ENCODE data around the gene TNPO3.
A peak's percentile ranks its signal among the peaks of the same experiment; 100 is the strongest.
"Not testable (repeated sequence)": the region's sequence is repeated elsewhere in the genome, so short reads cannot be mapped to it uniquely, and the experiment has no call there.

TNPO3 gene

DNA sequence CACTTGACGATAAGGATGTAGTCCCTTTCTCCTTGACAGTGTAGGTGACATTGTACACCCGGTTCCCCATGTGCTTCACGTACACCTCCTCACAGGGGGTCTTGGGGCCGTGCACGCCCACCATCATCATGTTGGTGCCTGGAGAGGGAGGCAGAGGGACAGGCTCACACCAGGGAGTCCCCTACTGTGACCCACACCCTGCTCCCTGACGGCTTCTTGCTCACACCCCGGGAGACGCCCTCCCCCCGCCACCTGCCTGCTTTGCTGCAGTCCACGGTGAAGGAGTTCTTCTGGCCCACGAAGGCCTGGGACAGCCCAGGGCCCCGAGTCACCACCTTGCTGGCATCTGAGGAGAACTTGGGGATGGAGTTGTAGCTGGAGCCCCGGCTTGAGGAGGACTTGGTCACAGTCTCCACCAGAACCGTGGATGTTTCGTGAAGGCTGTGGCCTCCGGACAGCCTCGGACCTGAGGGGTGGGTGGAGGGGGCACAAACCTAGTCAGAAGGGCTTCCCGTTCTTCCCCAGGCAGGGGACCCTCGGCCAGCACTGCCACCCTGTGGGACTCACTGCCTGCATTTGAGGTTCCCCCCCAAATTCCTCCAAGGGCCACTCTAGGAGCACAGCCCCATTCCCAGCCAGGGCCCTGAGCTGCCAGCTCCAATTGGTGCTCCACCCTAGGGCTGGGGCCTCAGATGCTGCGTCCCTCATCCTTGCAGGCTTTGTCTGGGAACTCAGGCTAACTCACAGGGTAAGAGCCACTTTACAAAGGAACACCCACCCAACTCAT is 142.0 kb downstream of the TNPO3 start:
- H3K4me3 ChIP-seq (ENCODE audit: low read length in 2 of 2); H3K27ac ChIP-seq (ENCODE audit: low read length); H3K9ac ChIP-seq (ENCODE audit: low read length in 2 of 2); H3K9me3 ChIP-seq (ENCODE audit: control insufficient read depth in 2 of 2, low read length in 2 of 2); H3K36me3 ChIP-seq (ENCODE audit: control insufficient read depth in 2 of 2, insufficient read depth in 2 of 2, low read length in 2 of 2): not testable (repeated sequence)
- peaks cover 15% of the 10 kb centered on the region for H3K4me1 ChIP-seq (ENCODE audit: control insufficient read depth, insufficient read depth, low read length)
- H3K27me3 ChIP-seq (ENCODE audit: control insufficient read depth in 1 of 2, insufficient read depth in 2 of 2, low read length in 2 of 2), result peaks cover 25 to 40% of the 10 kb centered on the region in 2 donors

GRCh38 chr7:128912281-128912680 is 142.6 kb downstream of the TNPO3 start:
- Histone ChIP-seq H3K4me3 (ENCODE audit: low read length in 2 of 2) (no peak overlapping the region), H3K27ac (ENCODE audit: low read length) (no peak overlapping the region), H3K27me3 (ENCODE audit: control insufficient read depth in 1 of 2, insufficient read depth in 2 of 2, low read length in 2 of 2) (peaks cover 25 to 40% of the 10 kb centered on the region in 2 donors), H3K9ac (ENCODE audit: low read length in 2 of 2) (no peak overlapping the region), H3K36me3 (ENCODE audit: control insufficient read depth in 2 of 2, insufficient read depth in 2 of 2, low read length in 2 of 2) (no peaks in the 10 kb centered on the region), H3K4me1 (ENCODE audit: control insufficient read depth, insufficient read depth, low read length) (peaks cover 15% of the 10 kb centered on the region), H3K9me3 (ENCODE audit: control insufficient read depth in 2 of 2, low read length in 2 of 2) (no peaks in the 10 kb centered on the region)

- Histone ChIP-seq H3K27ac (ENCODE audit: low read length) (no peak overlapping the region), H3K4me3 (ENCODE audit: low read length in 2 of 2) (no peak overlapping the region), H3K9ac (ENCODE audit: low read length in 2 of 2) (no peak overlapping the region), H3K27me3 (ENCODE audit: control insufficient read depth in 1 of 2, insufficient read depth in 2 of 2, low read length in 2 of 2) (peaks cover 24 to 41% of the 10 kb centered on the region in 2 donors), H3K36me3 (ENCODE audit: control insufficient read depth in 2 of 2, insufficient read depth in 2 of 2, low read length in 2 of 2) (no peaks in the 10 kb centered on the region), H3K9me3 (ENCODE audit: control insufficient read depth in 2 of 2, low read length in 2 of 2) (no peaks in the 10 kb centered on the region), H3K4me1 (ENCODE audit: control insufficient read depth, insufficient read depth, low read length) (peaks cover 15% of the 10 kb centered on the region)
Measured at GRCh38 chr7:128911423-128912031, 143.4 kb downstream of the TNPO3 start.

- Histone ChIP-seq H3K9ac (ENCODE audit: low read length in 2 of 2) (peak within 1 kb of the TSS in 1 of 2 donors; percentile 5), H3K4me1 (ENCODE audit: control insufficient read depth, insufficient read depth, low read length) (peaks cover 15% of the 10 kb centered on the region), H3K9me3 (ENCODE audit: control insufficient read depth in 2 of 2, low read length in 2 of 2) (no peaks in the 10 kb centered on the region), H3K36me3 (ENCODE audit: control insufficient read depth in 2 of 2, insufficient read depth in 2 of 2, low read length in 2 of 2) (no peaks in the 10 kb centered on the region), H3K27me3 (ENCODE audit: control insufficient read depth in 1 of 2, insufficient read depth in 2 of 2, low read length in 2 of 2) (peaks cover 23 to 33% of the 10 kb centered on the region in 2 donors), H3K27ac (ENCODE audit: low read length) (no peak within 1 kb of the TSS), H3K4me3 (ENCODE audit: low read length in 2 of 2) (peak within 1 kb of the TSS; percentile 49 to 72)
Measured at GRCh38 chr7:128910569-128910945, 144.4 kb downstream of the TNPO3 start, which contains the start of gene KCP. Gene KCP (minus strand): TSS chr7:128910709. CDS start chr7:128910676, 33 bp downstream.

- H3K27me3 ChIP-seq (ENCODE audit: control insufficient read depth in 1 of 2, insufficient read depth in 2 of 2, low read length in 2 of 2), result peaks cover 19 to 30% of the 10 kb centered on the region in 2 donors
- peak overlapping the region; percentile 49 to 72 for H3K4me3 ChIP-seq (ENCODE audit: low read length in 2 of 2)
- H3K4me1 ChIP-seq (ENCODE audit: control insufficient read depth, insufficient read depth, low read length), result peaks cover 12% of the 10 kb centered on the region
- no peaks in the 10 kb centered on the region for H3K36me3 ChIP-seq (ENCODE audit: control insufficient read depth in 2 of 2, insufficient read depth in 2 of 2, low read length in 2 of 2)
- H3K9me3 ChIP-seq (ENCODE audit: control insufficient read depth in 2 of 2, low read length in 2 of 2), result no peaks in the 10 kb centered on the region
- H3K9ac ChIP-seq (ENCODE audit: low read length in 2 of 2), result peak overlapping the region in 1 of 2 donors; percentile 5
- no peak overlapping the region for H3K27ac ChIP-seq (ENCODE audit: low read length)
Measured at GRCh38 chr7:128909625-128910568, 145.0 kb downstream of the TNPO3 start.

GRCh38 chr7:128908750-128909624 is 145.9 kb downstream of the TNPO3 start:
- no peak overlapping the region for H3K9ac ChIP-seq (ENCODE audit: low read length in 2 of 2)
- peak overlapping the region; percentile 49 to 72 for H3K4me3 ChIP-seq (ENCODE audit: low read length in 2 of 2)

GRCh38 chr7:128906766-128907559 is 147.9 kb downstream of the TNPO3 start:
- Histone ChIP-seq H3K4me1 (ENCODE audit: control insufficient read depth, insufficient read depth, low read length) (peaks cover 12% of the 10 kb centered on the region), H3K9me3 (ENCODE audit: control insufficient read depth in 2 of 2, low read length in 2 of 2) (no peaks in the 10 kb centered on the region), H3K36me3 (ENCODE audit: control insufficient read depth in 2 of 2, insufficient read depth in 2 of 2, low read length in 2 of 2) (no peaks in the 10 kb centered on the region), H3K4me3 (ENCODE audit: low read length in 2 of 2) (no peak overlapping the region), H3K27me3 (ENCODE audit: control insufficient read depth in 1 of 2, insufficient read depth in 2 of 2, low read length in 2 of 2) (peaks cover 11 to 22% of the 10 kb centered on the region in 2 donors), H3K27ac (ENCODE audit: low read length) (no peak overlapping the region), H3K9ac (ENCODE audit: low read length in 2 of 2) (no peak overlapping the region)

More at GRCh38 chr7:128908750-128909624, 145.9 kb downstream of the TNPO3 start:
- Histone ChIP-seq H3K4me1 (ENCODE audit: control insufficient read depth, insufficient read depth, low read length) (peaks cover 12% of the 10 kb centered on the region), H3K27ac (ENCODE audit: low read length) (no peak overlapping the region), H3K36me3 (ENCODE audit: control insufficient read depth in 2 of 2, insufficient read depth in 2 of 2, low read length in 2 of 2) (no peaks in the 10 kb centered on the region), H3K27me3 (ENCODE audit: control insufficient read depth in 1 of 2, insufficient read depth in 2 of 2, low read length in 2 of 2) (peaks cover 11 to 27% of the 10 kb centered on the region in 2 donors), H3K9me3 (ENCODE audit: control insufficient read depth in 2 of 2, low read length in 2 of 2) (no peaks in the 10 kb centered on the region)

DNA sequence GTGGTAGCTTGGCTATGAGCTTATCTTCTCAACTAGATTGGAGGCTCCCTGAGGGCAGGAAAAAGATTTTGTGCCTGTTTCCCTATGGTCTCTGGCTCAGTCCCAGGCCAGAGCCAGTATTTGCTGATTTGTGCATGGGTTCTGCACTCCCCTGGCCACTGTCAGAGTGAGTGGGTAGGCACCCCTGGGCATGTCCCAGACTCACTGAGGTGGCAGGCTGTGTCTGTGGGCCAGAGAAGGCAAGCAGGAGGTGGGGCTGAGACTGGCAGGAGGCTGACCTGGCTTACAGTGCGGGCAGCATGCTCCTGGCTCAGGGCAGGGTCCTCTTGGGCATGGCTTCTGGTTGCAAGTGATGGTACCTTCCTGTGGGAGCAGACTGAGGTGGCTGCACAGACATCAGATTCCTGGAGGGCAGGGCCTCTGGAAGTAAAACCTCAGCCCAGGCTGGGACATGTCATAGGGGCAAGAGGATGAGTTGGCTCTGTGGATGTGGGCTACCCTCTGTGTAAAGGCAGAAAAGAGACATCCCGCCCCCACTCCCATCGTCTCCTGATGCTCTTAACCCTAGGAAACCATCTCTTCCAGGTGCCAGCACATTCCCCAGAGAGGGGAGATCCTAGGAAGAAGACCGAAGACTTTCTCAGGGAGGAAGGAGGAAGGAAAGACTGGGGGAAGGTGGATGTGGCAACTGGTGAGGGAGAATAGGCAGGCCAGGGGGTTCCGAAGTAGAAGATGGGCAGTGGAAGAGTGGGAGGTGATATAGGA is 148.7 kb downstream of the TNPO3 start:
- no peak overlapping the region for H3K27ac ChIP-seq (ENCODE audit: low read length)
- no peak overlapping the region for H3K9ac ChIP-seq (ENCODE audit: low read length in 2 of 2)
- H3K4me3 ChIP-seq (ENCODE audit: low read length in 2 of 2), result no peak overlapping the region
- H3K9me3 ChIP-seq (ENCODE audit: control insufficient read depth in 2 of 2, low read length in 2 of 2), result no peaks in the 10 kb centered on the region
- H3K36me3 ChIP-seq (ENCODE audit: control insufficient read depth in 2 of 2, insufficient read depth in 2 of 2, low read length in 2 of 2), result no peaks in the 10 kb centered on the region
- peaks cover 11 to 17% of the 10 kb centered on the region in 2 donors for H3K27me3 ChIP-seq (ENCODE audit: control insufficient read depth in 1 of 2, insufficient read depth in 2 of 2, low read length in 2 of 2)
- peaks cover 12% of the 10 kb centered on the region for H3K4me1 ChIP-seq (ENCODE audit: control insufficient read depth, insufficient read depth, low read length)

Measured in stomach smooth muscle (tissue), 2 donors.